HG02623 (cell line): ENCODE results near the gene ZNF468.
A peak's percentile ranks its signal among the peaks of the same experiment; 100 is the strongest.
"Not testable (repeated sequence)": the region's sequence is repeated elsewhere in the genome, so short reads cannot be mapped to it uniquely, and the experiment has no call there.

ENCODE experiments used
- ATAC-seq: cut with Tn5 transposase; IDR thresholded peaks from one replicate; pipeline ENCODE4 v1.9.1; 2021; ENCODE audit warnings: moderate library complexity; ENCODE audit not compliant: unreplicated experiment

Gene ZNF468

DNA sequence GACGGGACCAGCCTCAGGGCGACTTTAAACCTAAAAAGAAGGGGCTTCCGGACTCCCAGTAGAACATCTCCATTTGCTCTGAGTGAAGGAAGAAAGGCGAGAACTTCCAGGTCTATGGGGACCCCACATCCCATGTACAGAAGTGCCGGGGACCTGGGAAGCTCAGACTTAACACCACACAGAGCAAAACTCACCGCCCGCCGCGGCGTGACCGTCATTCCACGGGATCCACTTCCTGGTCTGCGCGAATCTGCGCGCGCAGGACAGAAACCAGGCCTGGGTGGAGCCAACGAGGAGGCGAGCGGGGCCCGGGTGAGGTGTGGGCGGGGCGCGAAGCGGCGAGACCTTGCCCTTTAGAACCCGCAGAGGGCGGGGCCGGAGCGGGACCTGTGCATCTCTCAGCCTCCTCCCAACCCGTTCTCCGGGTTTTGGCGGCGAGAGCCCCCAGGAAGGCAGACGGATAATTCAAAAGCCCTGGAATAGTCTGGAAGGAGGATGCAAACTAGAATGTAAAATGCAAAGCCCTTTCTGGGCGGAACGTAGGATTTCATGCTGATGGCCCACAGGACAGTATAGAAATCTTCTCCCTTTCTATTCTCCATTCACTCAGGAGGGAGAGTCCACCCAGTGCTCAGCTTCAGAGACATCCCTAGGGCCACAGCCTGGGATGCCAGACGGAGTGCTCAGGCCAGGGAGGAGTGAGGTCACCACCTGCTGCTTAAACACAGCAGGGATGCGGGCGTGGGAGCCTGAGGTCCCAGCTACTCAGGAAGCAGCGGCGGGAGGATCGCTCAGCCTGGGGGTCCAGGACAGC is at the start of gene ZNF468:
Gene ZNF468, minus strand, starts transcription at position 242 of the 814 bp plus-strand sequence. CDS start 3,347 bp downstream, outside the sequence.
- peak; percentile 95 for ATAC-seq

DNA sequence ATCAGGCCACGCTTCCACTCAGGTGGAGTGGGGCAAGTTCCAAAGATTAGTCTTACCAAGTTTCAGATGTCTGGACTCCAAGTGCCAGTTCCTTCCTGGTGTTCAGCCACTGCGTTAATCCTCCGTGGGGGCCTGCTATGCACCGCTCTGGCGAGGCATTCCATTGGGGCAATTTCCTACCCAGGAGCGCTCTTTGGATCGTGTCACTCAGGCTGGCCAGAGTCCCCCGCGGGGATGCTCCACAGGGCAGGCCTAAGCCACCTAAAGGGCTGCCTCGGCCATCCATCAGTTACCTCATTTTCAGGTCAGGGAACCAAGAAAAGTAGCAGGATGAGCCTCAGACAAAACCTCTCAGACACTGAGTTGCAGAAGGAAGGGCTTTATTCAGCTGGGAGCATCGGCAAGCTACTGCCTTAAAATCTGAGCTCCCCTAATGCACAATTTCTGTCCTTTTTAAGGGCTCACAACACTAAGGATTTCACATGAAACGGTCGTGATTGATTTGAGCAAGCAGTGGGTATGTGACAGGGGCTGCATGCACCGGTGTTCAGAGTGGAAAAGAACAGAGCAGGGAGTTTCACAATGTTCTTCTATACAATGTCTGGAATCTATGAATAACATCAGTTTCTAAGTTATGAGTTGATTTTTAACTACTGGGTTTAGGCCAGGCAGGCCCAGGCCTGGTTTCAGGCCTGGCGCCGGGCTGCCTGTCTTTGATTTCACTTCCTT is 46.8 kb upstream of the ZNF468 start:
- not testable (repeated sequence) for ATAC-seq

DNA sequence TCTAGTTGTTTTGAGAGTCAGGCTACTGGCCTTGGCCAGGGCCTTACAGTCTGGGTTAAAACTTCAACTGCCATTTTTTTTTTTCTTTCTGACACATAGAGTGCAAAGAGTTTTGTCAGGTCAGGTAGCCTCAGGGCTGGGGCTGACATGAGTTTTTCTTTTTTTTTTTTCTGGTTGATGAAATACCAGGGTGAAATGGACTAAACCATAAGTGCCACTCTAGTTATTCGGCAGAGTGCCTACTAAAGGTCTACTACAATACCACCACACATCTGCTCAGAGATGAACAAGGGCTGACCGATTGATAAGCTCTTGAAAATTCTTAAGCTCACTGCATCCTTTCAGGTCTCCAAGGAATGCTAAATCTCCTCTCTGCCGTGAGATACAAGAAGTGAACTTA is 44.4 kb upstream of the ZNF468 start:
- no peak for ATAC-seq

DNA sequence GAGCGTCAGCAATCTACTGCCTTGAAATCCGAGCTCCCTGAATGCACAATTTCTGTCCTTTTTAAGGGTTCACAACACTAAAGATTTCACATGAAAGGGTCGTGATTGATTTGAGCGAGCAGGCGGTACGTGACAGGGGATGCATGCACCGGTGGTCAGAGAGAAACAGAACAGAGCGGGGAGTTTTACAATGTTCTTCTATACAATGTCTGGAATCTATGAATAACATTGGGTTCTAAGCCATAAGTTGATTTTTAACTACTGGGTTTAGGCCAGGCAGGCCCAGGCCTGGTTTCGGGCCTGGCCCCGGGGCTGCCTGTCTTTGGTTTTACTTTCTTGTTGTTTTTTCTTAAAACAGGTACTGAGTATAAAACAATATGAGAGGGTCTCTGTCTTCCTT is 41.2 kb upstream of the ZNF468 start:
- not testable (repeated sequence) for ATAC-seq

DNA sequence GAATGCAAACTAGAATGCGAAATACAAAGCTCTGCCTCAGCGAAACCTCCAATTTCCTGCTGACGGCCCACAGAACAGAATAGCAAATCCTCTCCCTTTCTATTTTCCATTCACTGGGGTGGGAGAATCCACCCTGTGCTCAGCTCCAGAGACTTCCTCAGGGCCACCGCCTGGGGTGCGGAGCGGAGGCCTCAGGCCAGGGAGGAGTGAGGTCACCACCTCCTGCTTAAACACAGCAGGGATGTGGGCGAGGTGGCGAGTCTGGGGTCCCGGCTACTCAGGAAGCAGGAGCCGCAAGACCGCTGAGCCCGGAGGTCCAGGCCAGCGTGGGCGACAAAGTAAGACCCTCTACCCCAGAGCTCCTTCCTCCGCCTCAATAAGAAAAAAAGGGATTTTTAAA is 40.7 kb upstream of the ZNF468 start:
- no peak for ATAC-seq

DNA sequence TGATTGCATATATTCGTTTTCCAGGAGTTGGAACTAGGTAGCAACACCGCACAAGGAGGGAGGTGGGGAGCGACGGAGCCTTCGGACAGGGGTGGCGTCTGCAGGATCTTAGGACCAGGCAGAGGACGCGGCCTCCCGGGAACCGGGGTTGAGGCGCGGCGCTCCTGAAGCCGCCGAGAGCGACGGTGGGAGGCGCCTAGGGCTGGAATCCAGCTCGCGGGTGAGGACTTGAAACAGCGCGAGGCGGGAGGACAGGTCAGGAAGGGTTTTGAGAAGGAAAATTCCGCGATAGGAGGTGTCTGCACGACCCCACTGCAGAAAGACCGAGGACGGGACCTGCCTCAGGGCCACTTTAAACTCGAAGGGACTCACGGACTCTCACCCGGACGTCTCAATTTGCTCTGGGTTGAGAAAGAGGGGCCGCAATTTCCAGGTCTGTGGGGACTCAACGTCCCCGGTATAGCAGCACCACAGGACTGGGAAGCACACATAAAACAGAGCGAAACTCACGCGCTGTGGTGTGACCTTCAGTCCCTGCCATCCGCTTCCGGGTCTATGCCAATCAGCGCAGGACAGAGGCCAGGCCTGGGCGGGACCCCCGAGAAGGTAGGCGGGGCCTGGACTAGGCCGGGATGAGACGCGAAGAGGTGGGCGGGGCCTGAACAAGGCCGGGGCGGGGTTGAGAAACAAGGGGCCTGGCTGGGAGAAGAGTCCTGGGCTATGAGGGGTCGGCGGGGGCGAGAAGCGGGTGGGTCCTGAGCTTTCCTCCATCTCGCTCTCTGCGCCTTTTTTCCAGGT is 39.9 kb upstream of the ZNF468 start, which contains the start of gene ZNF320:
Gene ZNF320, minus strand, starts transcription at position 498 of the 798 bp plus-strand sequence. CDS start 7,380 bp downstream, outside the sequence.
- peak; percentile 98 for ATAC-seq

DNA sequence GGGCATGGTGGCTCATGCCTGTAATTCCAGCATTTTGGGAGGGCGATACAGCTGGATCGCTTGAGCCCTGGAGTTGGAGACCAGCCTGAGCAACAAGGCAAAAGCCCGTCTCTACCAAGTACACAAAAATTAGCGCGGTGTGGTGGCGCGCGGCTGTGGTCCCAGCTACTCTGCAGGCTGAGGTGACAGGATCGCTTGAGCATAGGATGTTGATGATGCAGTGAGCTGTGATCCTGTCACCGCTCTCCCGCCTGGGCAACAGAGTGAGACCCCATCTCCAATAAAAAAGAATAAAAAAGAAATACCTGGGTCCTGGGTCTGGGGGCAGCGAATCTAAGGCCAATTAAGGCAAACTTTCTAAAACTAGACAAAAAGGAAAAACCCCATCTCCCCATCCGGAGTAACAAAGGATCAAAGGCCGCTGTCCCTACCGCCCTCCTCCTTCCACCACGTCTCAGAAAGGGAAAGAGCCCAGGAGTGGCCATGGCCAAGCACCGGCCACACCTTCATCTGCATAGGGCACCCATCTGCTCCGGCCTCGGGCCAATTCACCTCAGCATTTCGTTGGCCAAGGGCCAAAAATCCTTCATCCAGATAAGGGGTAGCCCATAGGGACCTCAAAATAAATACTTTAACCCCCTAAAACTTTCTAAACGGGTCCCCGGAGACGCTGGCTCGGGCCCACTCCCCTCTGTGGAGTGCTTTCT is 39.2 kb upstream of the ZNF468 start:
- ATAC-seq = no peak

DNA sequence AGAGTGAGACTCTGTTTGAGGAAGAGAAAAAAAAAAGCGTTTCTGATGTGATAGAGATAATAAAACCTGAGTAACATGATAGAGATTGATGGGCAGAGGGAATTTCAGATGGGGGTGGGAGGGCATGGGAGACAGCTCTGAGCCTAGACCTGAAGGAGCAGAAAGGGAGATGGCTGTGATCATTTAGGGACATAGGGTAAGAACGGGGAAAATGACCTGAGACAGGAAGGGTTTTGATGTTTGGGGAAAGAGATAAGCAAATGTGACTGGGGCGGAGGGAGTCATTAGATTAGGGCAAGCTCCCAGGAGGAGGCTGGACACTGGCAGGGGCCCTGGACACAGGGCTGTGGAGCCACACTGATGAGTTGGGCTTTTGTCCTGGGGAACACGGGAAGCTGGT is 33.9 kb upstream of the ZNF468 start:
- ATAC-seq = no peak

DNA sequence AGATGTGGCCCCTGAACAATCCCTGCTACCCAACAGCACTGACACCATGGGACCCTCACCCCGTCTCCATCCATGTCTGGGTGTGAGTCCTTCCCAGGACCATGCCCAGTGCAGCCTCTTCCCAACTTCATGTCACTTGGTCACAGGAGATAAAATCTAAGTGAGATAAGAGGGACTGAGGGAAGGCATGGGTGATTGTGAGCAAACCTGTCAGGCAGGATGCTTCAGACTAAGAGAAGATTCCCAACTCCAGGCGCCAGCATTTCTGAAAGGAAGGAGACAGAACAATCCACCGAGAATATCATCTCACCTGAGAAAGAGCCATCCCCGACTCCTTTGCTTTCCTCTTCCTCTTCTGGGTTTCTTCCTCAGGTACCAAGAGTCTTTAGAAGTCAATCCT is 32.5 kb upstream of the ZNF468 start:
- ATAC-seq = no peak

DNA sequence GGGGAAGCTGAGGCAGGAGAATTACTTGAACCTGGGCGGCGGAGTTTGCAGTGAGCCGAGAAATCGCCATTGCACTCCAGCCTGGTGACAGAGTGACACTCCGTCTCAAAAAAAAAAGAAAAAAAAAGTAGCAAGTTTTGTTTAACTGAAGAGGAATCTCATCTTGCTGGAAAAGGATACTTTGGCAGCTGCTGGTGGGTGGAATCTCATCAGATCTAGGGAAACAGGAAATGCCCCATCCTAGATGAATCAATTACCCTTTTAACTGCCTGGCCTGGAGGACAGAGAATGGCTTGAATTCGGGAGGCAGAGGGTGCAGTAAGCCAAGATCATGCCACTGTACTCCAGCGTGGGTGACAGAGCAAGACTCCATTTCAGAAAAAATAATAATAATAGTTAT is 31.7 kb upstream of the ZNF468 start:
- ATAC-seq = no peak

DNA sequence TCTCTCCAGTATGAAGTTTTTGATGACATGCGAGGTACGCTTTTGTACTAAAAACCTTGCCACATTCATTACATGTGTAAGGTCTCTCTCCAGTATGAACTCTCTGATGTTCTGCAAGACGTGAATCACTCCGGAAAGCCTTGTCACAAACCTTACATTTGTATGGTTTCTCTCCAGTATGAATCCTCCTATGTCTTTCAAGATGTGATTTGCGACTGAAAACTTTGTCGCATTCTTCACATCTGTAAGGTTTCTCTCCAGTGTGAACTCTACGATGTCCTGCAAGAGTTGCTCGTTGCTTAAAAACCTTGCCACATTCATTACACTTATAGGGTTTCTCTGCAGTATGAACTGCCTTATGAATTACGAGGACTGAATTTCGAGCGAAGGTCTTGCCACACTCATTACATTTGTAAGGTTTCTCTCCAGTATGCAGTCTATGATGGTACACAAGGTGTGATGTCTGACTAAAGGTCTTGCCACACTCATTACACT is 23.5 kb upstream of the ZNF468 start:
- no peak for ATAC-seq

DNA sequence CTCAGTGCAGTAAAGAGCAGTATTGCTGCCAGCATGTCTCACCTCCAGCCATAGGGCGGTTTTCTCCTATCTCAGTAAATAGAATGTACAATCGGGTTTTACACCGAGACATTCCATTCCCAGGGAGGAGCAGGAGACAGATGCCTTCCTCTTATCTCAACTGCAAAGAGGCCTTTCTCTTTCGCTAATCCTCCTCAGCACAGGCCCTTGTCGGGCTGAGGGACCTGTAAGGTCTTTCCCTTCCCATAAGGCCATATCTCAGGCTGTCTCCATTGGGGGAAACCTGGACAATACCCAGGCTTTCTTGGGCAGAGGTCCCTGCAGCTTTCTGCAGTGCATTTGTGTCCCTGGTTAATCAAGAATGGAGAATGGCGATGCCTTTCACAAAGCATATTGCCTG is 15.6 kb upstream of the ZNF468 start:
- ATAC-seq = not testable (repeated sequence)

DNA sequence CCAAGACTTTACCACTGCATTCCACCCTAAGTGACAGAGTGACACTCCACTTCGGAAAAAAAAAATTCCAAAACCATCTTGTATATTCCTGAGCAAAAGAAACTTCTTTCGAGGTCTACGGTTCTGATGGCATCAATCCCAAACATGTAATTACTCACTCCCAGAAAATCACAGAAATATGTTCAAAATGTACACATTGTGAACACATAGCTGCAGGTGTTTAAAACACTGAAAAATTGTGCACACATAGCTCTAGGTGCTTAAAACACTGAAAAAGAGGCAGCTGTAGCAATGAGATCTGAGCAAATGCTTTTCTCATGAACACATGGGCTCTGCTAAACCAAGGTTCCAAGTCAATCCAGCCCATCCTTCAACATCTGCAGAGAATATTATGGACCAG is 14.0 kb upstream of the ZNF468 start:
- ATAC-seq = no peak

DNA sequence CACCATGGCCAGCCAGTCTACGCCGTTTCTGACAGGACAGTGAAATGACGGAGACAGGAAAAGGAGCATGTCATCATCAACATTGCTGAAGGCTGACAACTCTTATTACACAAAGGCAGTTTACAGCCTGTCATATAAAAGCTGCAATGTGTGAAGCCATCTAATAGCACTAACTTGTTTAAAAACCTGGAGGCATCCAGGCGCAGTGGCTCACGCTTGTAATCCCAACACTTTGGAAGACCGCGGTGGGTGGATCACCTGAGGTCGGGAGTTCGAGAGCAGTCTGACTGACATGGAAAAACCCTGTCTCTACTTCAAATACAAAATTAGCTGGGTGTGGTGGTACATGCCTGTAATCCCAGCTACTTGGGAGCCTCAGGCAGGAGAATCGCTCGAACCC is 10.6 kb upstream of the ZNF468 start:
- not testable (repeated sequence) for ATAC-seq

DNA sequence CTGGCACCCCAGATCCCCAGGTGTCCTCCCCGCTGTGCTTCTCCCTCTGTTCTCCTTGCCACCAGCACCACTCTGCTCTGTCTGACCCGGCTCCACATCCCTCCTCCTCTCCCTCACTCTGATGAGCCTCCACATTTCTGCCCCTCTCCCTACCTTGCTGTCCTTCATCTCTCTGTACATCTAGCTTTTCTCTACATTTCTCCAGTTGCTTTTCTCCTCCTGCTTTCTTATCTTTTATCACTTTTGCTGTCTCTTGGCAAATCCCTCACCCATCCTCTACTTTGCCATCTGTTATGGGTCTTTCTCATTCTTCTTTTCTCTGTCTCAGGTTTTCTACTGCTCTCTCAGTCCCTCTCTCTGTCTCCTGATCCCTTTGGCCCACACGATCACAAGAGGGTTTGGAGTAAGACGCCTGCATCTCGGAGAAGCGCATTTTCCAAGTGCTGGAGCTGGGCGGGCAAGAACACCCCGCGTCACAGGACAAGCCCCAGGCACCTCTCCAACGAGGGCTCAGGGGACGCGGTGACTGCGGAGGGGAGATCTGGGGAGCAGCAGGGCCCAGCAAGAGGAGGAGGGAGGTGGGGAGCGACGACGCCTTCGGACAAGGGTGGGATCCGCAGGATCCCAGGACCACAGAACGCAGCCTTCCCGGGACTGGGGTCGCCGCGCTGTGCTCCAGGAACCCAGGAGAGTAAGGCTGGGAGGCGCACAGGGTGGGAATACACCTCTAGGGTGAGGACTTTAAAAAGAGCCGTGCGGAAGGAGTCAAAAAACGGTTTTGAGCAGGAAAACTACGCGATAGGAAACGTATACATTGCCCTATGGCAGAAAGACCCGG is 660 bp downstream of the ZNF468 start:
- peak; percentile 8 for ATAC-seq

DNA sequence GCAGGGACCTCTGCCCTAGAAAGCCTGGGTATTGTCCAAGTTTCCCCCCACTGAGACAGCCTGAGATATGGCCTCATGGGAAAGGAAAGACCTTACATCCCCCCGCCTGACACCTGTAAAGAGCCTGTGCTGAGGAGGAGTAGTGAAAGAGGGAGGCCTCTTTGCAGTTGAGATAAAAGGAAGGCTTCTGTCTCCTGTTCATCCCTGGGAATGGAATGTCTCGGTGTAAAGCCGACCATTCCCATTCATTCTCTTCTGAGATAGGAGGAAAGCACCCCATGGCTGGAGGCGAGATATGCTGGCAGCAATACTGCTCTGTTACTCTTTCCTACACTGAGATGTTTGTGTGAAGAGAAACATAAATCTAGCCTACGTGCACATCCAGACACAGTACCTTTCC is 10.1 kb downstream of the ZNF468 start:
- not testable (repeated sequence) for ATAC-seq

DNA sequence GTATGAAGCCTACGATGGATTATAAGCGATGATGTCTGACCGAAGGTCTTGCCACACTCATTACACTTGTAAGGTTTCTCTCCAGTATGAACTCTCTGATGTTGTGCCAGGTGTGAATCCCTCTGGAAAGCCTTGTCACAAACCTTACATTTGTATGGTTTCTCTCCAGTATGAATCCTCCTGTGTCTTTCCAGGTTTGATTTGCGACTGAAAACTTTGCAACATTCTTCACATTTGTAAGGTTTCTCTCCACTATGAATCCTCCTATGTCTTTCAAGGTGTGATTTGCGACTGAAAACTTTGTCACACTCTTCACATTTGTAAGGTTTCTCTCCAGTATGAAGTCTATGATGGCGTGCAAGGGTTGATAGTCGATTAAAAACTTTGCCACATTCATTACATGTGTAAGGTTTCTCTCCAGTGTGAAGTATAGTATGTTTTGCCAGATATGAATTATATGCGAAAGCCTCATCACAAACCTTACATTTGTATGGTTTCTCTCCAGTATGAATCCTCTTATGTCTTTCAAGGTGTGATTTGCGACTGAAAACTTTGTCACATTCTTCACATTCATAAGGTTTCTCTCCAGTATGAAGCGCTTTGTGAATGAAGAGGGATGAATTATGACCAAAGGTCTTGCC is 16.5 kb downstream of the ZNF468 start:
- not testable (repeated sequence) for ATAC-seq

DNA sequence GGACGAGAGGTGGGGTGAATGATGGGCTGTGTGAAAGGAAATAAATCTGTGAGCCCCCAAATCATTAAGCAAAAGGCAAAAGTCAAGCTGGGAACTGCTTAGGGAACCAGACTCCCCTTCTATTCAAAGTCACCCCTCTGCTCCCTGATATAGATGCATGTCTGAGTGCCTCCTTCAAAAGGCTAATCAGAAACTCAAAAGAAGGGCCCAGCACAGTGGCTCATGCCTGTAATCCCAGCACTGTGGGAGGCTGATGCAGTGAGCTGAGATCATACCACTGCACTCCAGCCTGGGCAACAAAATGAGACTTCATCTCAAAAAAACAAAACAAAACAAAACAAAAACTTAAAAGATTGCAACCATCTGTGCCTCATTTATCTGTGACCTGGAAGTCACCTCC is 23.1 kb downstream of the ZNF468 start:
- ATAC-seq = not testable (repeated sequence)

DNA sequence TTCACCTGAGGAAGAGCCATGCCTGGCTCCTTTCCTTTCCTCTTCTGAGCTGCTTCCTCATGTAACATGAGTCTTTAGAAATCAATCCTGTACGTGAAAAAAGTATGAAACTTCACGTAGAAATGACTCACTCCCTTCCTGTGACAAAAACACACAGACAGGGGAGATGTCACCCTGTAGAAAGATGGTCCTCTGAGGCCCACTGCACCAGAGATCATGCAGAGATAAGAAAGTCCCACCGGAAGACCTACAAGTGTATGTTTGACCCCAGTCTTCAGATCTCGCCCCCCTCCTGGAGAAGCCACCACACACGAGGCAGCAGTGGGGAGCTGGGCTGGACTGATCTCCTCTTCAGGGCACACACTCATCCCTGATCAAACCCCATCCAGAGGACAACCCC is 23.9 kb downstream of the ZNF468 start:
- ATAC-seq = not testable (repeated sequence)
